AG09319 (cell line): Measurements from ENCODE around the gene ALDH4A1.

ENCODE experiments used
- DNase-seq: peaks from one replicate; pipeline ENCODE4 v3.0.0-alpha.2; 2010; ENCODE audit warnings: low read depth; ENCODE audit errors: extremely low read depth
- CTCF ChIP-seq: IDR thresholded peaks from 2 replicates; pipeline ENCODE4 v1.5.1; 2011; ENCODE audit warnings: low read depth, mild to moderate bottlenecking, inconsistent platforms, low read length, moderate library complexity

ALDH4A1 gene

GRCh38 chr1:18866846-18867245, 35.5 kb downstream of the ALDH4A1 start:
- no peak for TF ChIP-seq CTCF
- no peak for DNase-seq

- DNase-seq, result no peak
- no peak for TF ChIP-seq CTCF
Observed at GRCh38 chr1:18866314-18866713, 36.0 kb downstream of the ALDH4A1 start.

- DNase-seq, result no peak
- TF ChIP-seq CTCF, result no peak
Observed at GRCh38 chr1:18865176-18865575, 37.2 kb downstream of the ALDH4A1 start.

GRCh38 chr1:18861590-18861989, 40.8 kb downstream of the ALDH4A1 start:
- DNase-seq, result no peak
- no peak for TF ChIP-seq CTCF

GRCh38 chr1:18861082-18861481, 41.3 kb downstream of the ALDH4A1 start:
- TF ChIP-seq CTCF, result no peak
- DNase-seq, result no peak

GRCh38 chr1:18859560-18859959, 42.8 kb downstream of the ALDH4A1 start, which contains the start of gene TAS1R2:
TSS of gene TAS1R2 (minus strand) at chr1:18859660. CDS start at chr1:18859660, 0 bp downstream.
- no peak for DNase-seq
- no peak for TF ChIP-seq CTCF

GRCh38 chr1:18858070-18858688, 44.2 kb downstream of the ALDH4A1 start:
- no peak for TF ChIP-seq CTCF
- no peak for DNase-seq
